Measurements from ENCODE around the gene CFAP77. TPM values are rescaled to one million over a fixed set of nuclear protein-coding genes. Genes with fewer than 3 reads are reported as not detected.

CFAP77 gene
- total and polyA plus RNA-seq, 9 of the 15 experiments (the other 6 are each of a cell fraction or from before 2014, with no cell fraction given): not detected

GRCh38 chr9:132504488-132504887, 94.5 kb downstream of the CFAP77 start (continued):
- TF ChIP-seq SMAD1 (IDR thresholded peaks at IDR 0.05; ENCODE audit: low read depth, low read length, partially characterized antibody) (no peak), DIDO1 (tag; IDR thresholded peaks at IDR 0.05; ENCODE audit: low read depth) (no peak), SAFB (IDR thresholded peaks at IDR 0.05; ENCODE audit: borderline replicate concordance, low read depth, low read length) (no peak), ZNF212 (CRISPR knock-in tag; IDR thresholded peaks at IDR 0.05) (no peak), ZBED1 (IDR thresholded peaks at IDR 0.05) (no peak), BCOR (IDR thresholded peaks at IDR 0.05) (no peak), ZNF134 (CRISPR knock-in tag; conservative IDR thresholded peaks at IDR 0.05) (no peak)

DNA sequence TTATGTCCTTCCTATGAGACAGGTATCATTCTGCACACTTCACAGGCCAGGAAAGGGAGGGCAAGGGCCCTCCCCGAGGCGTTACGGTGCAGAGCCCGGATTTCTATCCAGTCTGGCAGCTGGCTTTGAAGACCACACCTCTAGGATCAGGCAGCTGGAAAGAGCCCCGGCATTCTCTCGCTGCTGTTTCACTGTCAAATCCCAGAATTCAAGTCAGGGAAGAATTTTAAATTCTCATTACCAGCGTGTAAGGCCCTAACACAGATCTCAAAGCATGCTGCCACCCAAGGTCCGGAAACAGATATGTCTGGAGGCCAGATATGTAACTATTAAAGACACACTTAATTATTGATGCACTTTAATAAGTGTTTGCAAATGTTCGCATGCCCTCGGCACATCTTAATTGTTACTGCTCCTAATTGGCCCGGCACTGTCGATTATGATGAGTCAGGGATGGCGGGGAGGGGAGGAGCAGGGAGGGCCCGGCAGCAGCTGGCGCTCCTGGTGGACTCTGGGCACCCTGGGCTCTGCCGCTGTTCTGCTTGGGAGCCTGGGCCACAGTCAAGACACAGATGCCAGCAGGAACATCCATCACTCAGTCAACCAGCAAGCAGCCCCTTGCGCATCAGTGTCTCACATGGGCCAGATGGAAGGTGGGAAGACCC, 96.1 kb downstream of the CFAP77 start:
- Histone ChIP-seq H3K9ac (ENCODE audit: insufficient read depth in 1 of 2, low read depth in 2 of 2, low read length in 2 of 2) (no peak overlapping the region), H3K4me3 (no peak overlapping the region), H3K27ac (ENCODE audit: extremely low read depth, low read depth, low read length) (no peak overlapping the region), H3K4me1 (replicated peaks in 1 of 2; ENCODE audit: control insufficient read depth in 2 of 2, insufficient read depth in 2 of 2, low read length in 2 of 2) (peaks cover 0 to 6% of the 10 kb centered on the region in 2 experiments; a peak in 1 of 5 replicates), H3K79me2 (ENCODE audit: control insufficient read depth, insufficient read depth, low read length) (no peaks in the 10 kb centered on the region), H4K20me1 (replicated peaks; ENCODE audit: control insufficient read depth, insufficient read depth, low read length) (0 out of 2 replicates have a peak, but pooled peaks cover 13% of the 10 kb centered on the region), H3K9me3 (replicated peaks; ENCODE audit: control insufficient read depth, insufficient read depth, low read depth, low read length) (no peaks in the 10 kb centered on the region), H2AFZ (ENCODE audit: low read depth, low read length) (no peak overlapping the region), H3K4me2 (ENCODE audit: insufficient read depth, low read length) (no peak overlapping the region), H3K9me1 (ENCODE audit: control insufficient read depth, insufficient read depth, low read length) (no peaks in the 10 kb centered on the region), H3K36me3 (ENCODE audit: control insufficient read depth, insufficient read depth, low read length) (no peaks in the 10 kb centered on the region), H3K27me3 (ENCODE audit: control insufficient read depth in 2 of 2, insufficient read depth in 2 of 2, low read length in 2 of 2) (peaks cover 56 to 95% of the 10 kb centered on the region in 2 experiments)
- POLR2A ChIA-PET: interaction anchor here (0.6 kb wide), 1 partner anchor 60 kb away, joined by 3 read pairs; no protein-coding TSS in a partner anchor
- no peak for ATAC-seq
- intact Hi-C loops (cut with micrococcal nuclease) (loop anchor here (10.0 kb wide), 1 partner anchor 469 kb away; the partner anchor contains the start of gene GFI1B), in situ Hi-C loops (cut with MboI) (loop anchor here (5.0 to 10.0 kb wide), 2 partner anchors 306 to 459 kb away; no protein-coding TSS in a partner anchor)
- 0% methylated on average over 16 of the region's 17 CpGs for WGBS (ENCODE audit: insufficient coverage, low coverage, missing lambda C conversion rate)
- no peak for DNase-seq (ENCODE audit: extremely low read depth in 1 of 4, low spot score in 3 of 4)
- no TSS peak for BruUV-seq (replicated peaks)
- TF ChIP-seq, protein P1, sequence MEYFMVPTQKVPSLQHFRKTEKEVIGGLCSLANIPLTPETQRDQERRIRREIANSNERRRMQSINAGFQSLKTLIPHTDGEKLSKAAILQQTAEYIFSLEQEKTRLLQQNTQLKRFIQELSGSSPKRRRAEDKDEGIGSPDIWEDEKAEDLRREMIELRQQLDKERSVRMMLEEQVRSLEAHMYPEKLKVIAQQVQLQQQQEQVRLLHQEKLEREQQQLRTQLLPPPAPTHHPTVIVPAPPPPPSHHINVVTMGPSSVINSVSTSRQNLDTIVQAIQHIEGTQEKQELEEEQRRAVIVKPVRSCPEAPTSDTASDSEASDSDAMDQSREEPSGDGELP (CRISPR knock-in tag; IDR thresholded peaks at IDR 0.05; ENCODE audit: borderline replicate concordance): no peak
- TF ChIP-seq NUFIP1 (IDR thresholded peaks at IDR 0.05; ENCODE audit: partially characterized antibody): no peak
- no peak for TF ChIP-seq ERF (CRISPR knock-in tag; IDR thresholded peaks at IDR 0.05)
- no peak for TF ChIP-seq ZNF324 (CRISPR knock-in tag; IDR thresholded peaks at IDR 0.05)
- no peak for TF ChIP-seq ETV5 (CRISPR knock-in tag; IDR thresholded peaks at IDR 0.05; ENCODE audit: low read depth)
- no peak for TF ChIP-seq PURB (CRISPR knock-in tag; IDR thresholded peaks at IDR 0.05; ENCODE audit: low read depth)
- TF ChIP-seq ARNT (IDR thresholded peaks at IDR 0.05): no peak
- TF ChIP-seq GABPA (tag; conservative IDR thresholded peaks at IDR 0.05; ENCODE audit: low read depth): no peak
- TF ChIP-seq FOXM1 (IDR thresholded peaks at IDR 0.05; ENCODE audit: low read depth): no peak
- no peak for TF ChIP-seq FOXM1 (CRISPR knock-in tag; IDR thresholded peaks at IDR 0.05; ENCODE audit: low read depth)
- no peak for TF ChIP-seq ZSCAN32 (CRISPR knock-in tag; IDR thresholded peaks at IDR 0.05)
- TF ChIP-seq SMARCA5 (IDR thresholded peaks at IDR 0.05): no peak
- no peak for TF ChIP-seq COPS2 (conservative IDR thresholded peaks at IDR 0.05)
- TF ChIP-seq ZNF316 (IDR thresholded peaks at IDR 0.05): no peak; the same call in 1 of the 2 replicates
- TF ChIP-seq EP300 (IDR thresholded peaks at IDR 0.05; ENCODE audit: low read length): no peak
- TF ChIP-seq BRCA1 (IDR thresholded peaks at IDR 0.05): no peak
- TF ChIP-seq BRCA1 (CRISPR knock-in tag; IDR thresholded peaks at IDR 0.05): no peak
- CTCF ChIA-PET (ENCODE audit: low intra/inter-chr PET ratio): interaction anchor here (3.4 kb wide), 1 partner anchor 295 kb away, joined by 30 read pairs; no protein-coding TSS in a partner anchor
- FAIRE-seq: no peak

Measured in K562 (cell line).